GM18909 (cell line): ENCODE data around the gene CCDC117.

Source experiments
- ATAC-seq: cut with Tn5 transposase; IDR thresholded peaks from one replicate; pipeline ENCODE4 v1.9.1; 2021; ENCODE audit warnings: mild to moderate bottlenecking; ENCODE audit not compliant: unreplicated experiment, poor library complexity

CCDC117 gene

GRCh38 chr22:28768701-28769393, 3.6 kb upstream of the CCDC117 start:
- no peak for ATAC-seq

- ATAC-seq, result no peak
These were observed 3.0 kb upstream of the CCDC117 start for GRCh38 chr22:28769394-28770085.

- no peak for ATAC-seq
These were observed 1.2 kb upstream of the CCDC117 start for GRCh38 chr22:28771195-28771791.

- ATAC-seq, result peak; percentile 18
These were observed 969 bp downstream of the CCDC117 start for GRCh38 chr22:28773461-28773867.

- ATAC-seq, result no peak
These were observed 1.9 kb downstream of the CCDC117 start for GRCh38 chr22:28774378-28774777.

- ATAC-seq, result no peak
These were observed 7.3 kb downstream of the CCDC117 start for GRCh38 chr22:28779833-28780232.

- no peak for ATAC-seq
These were observed 7.8 kb downstream of the CCDC117 start for GRCh38 chr22:28780296-28780695.

GRCh38 chr22:28783786-28784671, 11.5 kb downstream of the CCDC117 start:
- ATAC-seq, result no peak

- no peak for ATAC-seq
These were observed 16.1 kb downstream of the CCDC117 start for GRCh38 chr22:28788601-28789000.

- no peak for ATAC-seq
These were observed 18.6 kb downstream of the CCDC117 start for GRCh38 chr22:28791124-28791523.

GRCh38 chr22:28791841-28792490, 19.5 kb downstream of the CCDC117 start:
- peak; percentile 66 for ATAC-seq

- peak; percentile 21 for ATAC-seq
These were observed 20.2 kb downstream of the CCDC117 start for GRCh38 chr22:28792491-28793383.

- ATAC-seq, result no peak
These were observed 21.6 kb downstream of the CCDC117 start for GRCh38 chr22:28793976-28794584.

GRCh38 chr22:28795071-28795693, 22.7 kb downstream of the CCDC117 start:
- ATAC-seq, result no peak

- no peak for ATAC-seq
These were observed 23.7 kb downstream of the CCDC117 start for GRCh38 chr22:28795932-28796856.

GRCh38 chr22:28798810-28799605, 26.5 kb downstream of the CCDC117 start:
- ATAC-seq, result no peak
